GM11168 (cell line): ENCODE data around the gene NKPD1.

Source experiments
- in situ Hi-C: fragments of 300-500 bp; cut with MboI; formaldehyde crosslinking; loops from one replicate; pipeline ENCODE4 v1.12.0; 2022; ENCODE audit warnings: low sequenced_read_pairs; ENCODE audit not compliant: unreplicated experiment

The NKPD1 gene

GRCh38 chr19:45142726-45143110 lies 18.1 kb downstream of the NKPD1 start:
- in situ Hi-C loops = no loop called here

DNA sequence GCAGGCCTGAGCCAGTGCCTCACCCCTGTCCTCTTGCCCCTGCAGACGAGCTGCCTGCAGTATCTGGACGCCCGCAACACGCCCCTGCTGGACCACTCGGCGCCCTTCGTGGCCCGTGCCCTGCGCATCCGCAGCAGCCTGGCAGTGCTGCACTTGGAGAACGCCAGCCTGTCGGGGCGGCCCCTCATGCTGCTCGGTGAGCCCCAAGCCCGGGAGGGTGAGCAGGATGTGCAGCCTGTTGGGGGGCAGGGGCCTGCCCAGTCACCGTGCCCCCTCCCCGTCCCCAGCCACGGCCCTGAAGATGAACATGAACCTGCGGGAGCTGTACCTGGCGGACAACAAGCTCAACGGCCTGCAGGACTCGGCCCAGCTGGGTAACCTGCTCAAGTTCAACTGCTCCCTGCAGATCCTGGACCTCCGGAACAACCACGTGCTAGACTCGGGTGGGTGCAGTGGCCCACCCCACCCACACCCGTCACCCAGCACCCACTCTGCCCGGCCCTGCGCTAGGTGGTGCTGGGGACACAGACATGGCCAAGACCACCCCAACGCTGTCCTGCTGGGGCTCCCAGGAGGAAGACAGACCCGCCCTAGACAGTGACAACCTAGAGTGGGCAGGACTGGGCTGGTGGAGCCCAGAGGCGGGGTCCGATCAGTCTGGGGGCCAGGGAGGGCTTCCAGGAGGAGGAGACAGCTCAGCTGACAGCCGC lies 18.6 kb downstream of the NKPD1 start:
- in situ Hi-C loops = no loop called here

GRCh38 chr19:45141203-45141900 lies 19.4 kb downstream of the NKPD1 start:
- in situ Hi-C loops = no loop called here

DNA sequence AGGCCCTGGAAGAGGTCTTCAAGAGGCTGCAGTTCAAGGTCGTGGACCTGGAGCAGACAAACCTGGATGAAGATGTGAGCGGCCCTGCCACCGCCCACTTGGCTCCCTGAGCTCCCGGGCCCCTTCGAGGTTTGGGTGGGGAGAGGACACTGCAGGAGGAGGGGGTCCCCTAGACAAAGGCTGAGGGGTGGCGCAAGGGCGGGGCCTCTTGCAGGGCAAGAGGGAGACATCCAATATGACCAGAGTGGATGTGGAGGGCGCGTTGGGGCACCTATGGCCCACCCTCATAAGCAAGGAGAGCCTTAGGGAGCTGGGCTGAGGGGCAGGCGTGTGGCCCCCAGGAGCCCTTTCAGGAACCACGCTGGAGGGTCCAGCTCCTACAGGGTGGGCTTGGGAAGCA lies 20.2 kb downstream of the NKPD1 start:
- in situ Hi-C loops = no loop called here

GRCh38 chr19:45140144-45140503 lies 20.7 kb downstream of the NKPD1 start:
- in situ Hi-C loops = no loop called here

GRCh38 chr19:45139286-45140143 lies 21.3 kb downstream of the NKPD1 start:
- in situ Hi-C loops = no loop called here

DNA sequence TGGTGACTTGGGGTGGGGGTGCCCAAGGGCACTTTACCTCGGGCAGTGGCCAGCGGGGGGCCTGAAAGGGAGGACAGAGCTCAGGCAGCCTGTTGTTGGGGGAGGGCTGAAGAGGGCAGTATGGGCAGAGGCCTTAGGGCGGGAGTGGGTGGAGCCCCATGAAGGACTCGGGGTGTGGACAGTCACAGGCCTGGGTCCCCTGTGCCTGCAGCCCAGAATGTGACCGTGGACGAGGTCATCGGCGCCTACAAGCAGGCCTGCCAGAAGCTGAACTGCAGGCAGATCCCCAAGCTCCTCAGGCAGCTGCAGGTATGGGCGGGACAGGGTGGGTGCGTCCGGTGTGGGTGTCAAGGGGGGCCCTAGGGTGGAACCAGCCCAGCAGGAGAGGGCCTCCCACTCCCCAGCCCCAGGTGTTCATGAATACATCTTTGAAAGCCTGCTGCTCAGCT lies 22.5 kb downstream of the NKPD1 start:
- in situ Hi-C loops = no loop called here

GRCh38 chr19:45137179-45137761 lies 23.5 kb downstream of the NKPD1 start:
- in situ Hi-C loops = no loop called here

DNA sequence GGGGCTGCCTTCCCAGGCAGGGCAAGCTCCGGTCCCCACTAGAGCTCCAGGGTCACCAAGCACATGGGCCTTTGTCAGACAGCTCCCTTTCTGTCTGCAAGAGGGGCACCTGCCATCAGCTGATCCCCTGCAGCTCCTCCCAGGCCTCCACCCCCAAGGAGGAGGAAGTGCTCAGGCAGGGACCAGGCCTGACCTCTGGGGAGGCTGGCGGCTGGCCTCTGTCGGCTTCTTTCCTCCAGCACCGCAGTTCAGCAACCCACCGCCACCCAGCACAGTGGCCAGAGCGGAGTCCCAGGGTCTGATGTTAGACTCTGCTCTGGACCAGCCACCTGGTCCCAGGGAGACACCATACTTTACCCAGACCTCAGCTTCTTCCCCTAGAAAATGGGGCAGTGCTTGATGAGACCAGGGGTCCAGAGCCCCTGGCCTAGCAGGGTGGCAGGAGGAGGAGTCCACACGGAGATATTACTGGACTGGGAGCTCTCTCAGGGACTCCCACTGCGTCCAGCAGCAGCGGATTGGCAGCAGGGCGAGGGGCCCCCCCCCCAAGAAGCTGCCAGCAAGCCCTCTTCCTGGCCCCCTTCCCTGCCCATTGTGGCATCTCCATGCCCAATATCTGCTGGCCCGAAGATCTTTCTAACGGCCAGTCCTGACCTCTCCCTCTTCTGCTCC lies 24.1 kb downstream of the NKPD1 start:
- in situ Hi-C loops = no loop called here

- in situ Hi-C loops = no loop called here
Observed at GRCh38 chr19:45135176-45135885, 25.5 kb downstream of the NKPD1 start.

DNA sequence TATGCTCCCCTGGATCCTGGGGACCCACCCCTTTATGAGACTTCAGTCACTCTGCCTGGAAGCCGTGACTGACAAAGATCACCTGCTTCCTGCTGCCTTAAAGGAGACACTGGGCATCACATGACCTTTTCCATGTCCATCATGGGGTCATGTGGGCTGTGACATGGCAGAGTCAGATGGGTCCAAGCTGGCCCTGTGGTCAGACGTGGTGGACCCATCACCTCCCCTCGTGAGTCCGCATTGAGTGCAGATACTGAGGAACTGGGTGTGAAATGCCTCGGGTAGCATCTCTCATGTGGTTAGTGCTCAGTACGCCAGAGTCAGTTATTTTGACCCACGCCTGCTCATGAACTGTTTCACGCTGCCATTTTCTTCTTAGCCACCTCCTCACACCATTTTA lies 27.1 kb downstream of the NKPD1 start:
- in situ Hi-C loops = no loop called here

- in situ Hi-C loops = no loop called here
Observed at GRCh38 chr19:45130888-45131615, 29.7 kb downstream of the NKPD1 start.

GRCh38 chr19:45130236-45130635 lies 30.5 kb downstream of the NKPD1 start:
- in situ Hi-C loops = no loop called here

DNA sequence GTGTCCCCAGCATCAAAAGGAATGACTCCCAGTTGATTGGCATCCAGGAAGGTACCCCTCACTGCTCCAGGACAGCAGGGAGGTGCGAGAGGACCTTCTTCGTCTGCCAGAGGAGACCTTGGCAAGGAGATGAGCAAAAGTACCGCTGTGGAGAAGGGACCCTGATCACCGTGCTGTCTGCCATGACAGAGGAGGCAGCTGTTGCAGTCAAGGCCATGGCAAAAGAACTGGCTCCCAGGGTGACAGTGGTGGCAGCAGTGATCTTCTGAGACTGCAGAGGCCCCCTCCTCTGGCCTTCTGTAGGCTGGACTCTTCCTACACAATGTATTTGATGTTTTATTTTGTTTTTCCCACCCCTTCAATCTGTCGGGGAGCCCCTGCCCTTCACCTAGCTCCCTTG lies 32.0 kb downstream of the NKPD1 start:
- in situ Hi-C loops = no loop called here

DNA sequence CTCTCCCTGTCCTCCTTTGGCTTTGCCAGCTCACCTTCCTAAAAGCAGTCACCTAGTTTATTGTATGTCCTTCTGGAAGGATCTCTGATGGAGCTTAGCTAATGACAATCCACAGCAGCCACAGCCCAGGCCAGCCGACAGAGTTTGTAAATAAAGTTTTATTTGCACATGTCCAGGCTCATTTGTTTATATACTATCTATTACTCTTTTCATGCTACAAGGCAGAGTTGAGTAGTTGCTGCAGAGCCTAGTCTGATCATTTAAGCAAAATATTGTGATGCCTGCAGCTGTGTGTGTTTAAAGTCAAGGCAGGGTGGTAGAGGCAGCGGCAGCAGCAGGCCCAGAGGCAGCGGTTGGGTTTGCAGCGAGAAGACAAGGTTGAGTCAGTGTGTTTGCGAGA lies 32.6 kb downstream of the NKPD1 start:
- in situ Hi-C loops = no loop called here

- in situ Hi-C loops = no loop called here
Observed at GRCh38 chr19:45126654-45127053, 34.1 kb downstream of the NKPD1 start.

DNA sequence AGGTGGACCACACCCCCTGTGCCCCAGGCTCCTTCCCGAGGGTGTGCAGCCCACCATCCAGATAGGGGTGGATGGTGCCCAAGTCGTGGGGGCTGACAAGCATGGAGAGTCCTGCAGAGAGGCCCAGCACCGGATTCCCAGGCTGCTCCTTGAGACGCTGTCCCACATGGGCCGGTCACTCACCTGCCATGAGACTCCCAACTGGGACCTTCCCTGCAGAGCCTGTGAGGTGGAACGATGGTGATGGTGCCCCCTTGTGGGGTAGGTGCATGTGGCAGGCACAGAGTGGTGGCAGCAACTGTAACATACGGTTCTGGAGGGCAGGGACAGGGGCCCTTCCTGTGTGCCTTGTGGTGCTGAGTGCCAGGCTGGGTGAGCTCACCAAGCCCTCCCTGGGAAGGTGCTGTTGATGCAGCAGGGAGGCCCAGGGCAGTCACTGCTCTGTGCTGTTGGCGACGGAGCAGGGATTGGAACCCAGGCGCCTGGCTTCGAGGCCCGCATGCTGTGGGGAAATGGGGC lies 34.7 kb downstream of the NKPD1 start:
- in situ Hi-C loops = no loop called here

DNA sequence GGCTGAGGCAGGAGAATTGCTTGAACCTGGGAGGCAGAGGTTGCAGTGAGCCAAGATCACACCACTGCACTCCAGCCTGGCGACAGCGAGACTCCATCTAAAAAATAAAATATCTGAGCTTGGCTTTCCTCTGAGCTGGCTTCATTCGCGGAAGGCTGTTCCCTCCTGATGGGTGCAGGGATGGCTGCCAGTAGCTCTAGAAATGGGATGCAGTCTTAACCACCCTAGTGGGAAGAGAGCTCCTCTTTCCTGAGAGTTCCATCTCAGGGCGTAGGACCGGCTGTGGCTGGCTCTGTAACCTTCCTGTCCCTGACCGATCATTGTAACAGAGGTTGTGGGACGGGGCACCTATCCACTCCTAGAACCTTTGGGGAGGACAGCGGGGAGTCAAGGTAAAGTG lies 35.4 kb downstream of the NKPD1 start:
- in situ Hi-C loops = no loop called here

DNA sequence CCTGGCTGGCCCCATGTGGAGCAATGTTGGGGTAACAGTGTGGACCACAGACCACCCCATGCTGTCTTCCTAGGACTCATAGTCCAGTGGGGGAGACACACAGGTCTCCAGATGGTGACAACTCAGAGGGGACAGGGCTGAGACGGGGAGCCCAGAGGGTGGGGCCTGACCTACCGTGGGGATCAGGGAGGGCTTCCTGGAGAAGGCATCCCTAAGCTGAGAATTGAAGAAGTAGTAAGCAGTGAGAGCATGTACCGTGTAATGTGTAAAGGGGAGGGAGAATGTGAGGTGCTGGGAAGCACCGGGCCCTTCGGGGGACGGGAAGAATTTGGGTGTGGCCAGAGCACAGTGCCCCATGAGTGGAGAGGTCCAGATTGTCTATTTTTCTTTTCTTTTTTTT lies 36.8 kb downstream of the NKPD1 start:
- in situ Hi-C loops = no loop called here
